H1 (cell line): ENCODE measurements around the gene ZNF479. TPM values are rescaled to one million over a fixed set of nuclear protein-coding genes. Genes with fewer than 3 reads are reported as not detected.

ENCODE experiments used
- ASH2L ChIP-seq: fragments of 200-600, 300-600 bp; sonication (generic); IDR thresholded peaks from one replicate; pipeline ENCODE4 v1.7.1; 2017; ENCODE audit warnings: low read length
- EP300 ChIP-seq, 2 experiments: IDR thresholded peaks; 1 replicate in 1 of 2; 2 replicates in 1 of 2; pipeline ENCODE4 v1.6.1; 2011 to 2012; ENCODE audit warnings: low read depth in 2 of 2, low read length in 2 of 2, mild to moderate bottlenecking in 2 of 2, borderline replicate concordance in 1 of 2, inconsistent platforms in 1 of 2, moderate library complexity in 1 of 2
- POLR2AphosphoS5 ChIP-seq: IDR thresholded peaks from 2 replicates; pipeline ENCODE4 v1.6.1; 2011; ENCODE audit warnings: low read depth, low read length
- RBBP5 ChIP-seq: IDR thresholded peaks from 2 replicates; pipeline ENCODE4 v1.7.1; 2012; ENCODE audit warnings: low read depth, mild to moderate bottlenecking, inconsistent platforms, low read length, moderate library complexity, borderline replicate concordance
- TAF7 ChIP-seq: optimal IDR thresholded peaks from 2 replicates; pipeline ENCODE3; 2011; ENCODE audit warnings: low read depth, mild to moderate bottlenecking, inconsistent platforms, low read length, moderate library complexity, borderline replicate concordance
- TCF12 ChIP-seq: IDR thresholded peaks from 2 replicates; pipeline ENCODE4 v1.6.1; 2011; ENCODE audit warnings: low read depth, mild to moderate bottlenecking, low read length
- USF2 ChIP-seq: IDR thresholded peaks from 2 replicates; pipeline ENCODE4 v1.6.1; 2011; ENCODE audit warnings: low read length, improper control_type of control experiment
- polyA plus RNA-seq, 7 experiments: library from polyadenylated mRNA; depleted of rRNA in 3 of 7; stranded (reverse) in 5 of 7; unstranded in 2 of 7; fragments of >200 nt in 5 of 7; fragments of 200-250 nt in 2 of 7; gene quantifications; 1 replicate in 5 of 7; 2 replicates in 1 of 7; 4 replicates in 1 of 7; pipeline versions ENCODE4 v1.2.1 to v1.2.3, GENCODE V29; 2011 to 2013; ENCODE audit warnings: missing spikeins in 2 of 7, mixed read lengths in 2 of 7
- total RNA-seq: library from RNA; stranded (reverse); fragmentation: NEBNext Ultra II Directional; extraction: Animal tissue kit (Norgen Biotek cat#: 25700); gene quantifications from 2 replicates; pipeline ENCODE4 v1.2.1, GENCODE V29; 2021

ZNF479 gene
- total and polyA plus RNA-seq, 2 of the 8 experiments (the other 6 are each of a cell fraction or from before 2014, with no cell fraction given): not detected

GRCh38 chr7:57177856-57178767 lies 45.9 kb upstream of the ZNF479 start (continued):
- TF ChIP-seq EP300 (IDR thresholded peaks at IDR 0.05; ENCODE audit: borderline replicate concordance in 1 of 2, low read depth in 2 of 2, low read length in 2 of 2) (no peak), USF2 (no peak), RBBP5 (no peak), POLR2AphosphoS5 (no peak), TCF12 (no peak), TAF7 (no peak), ASH2L (no peak)
